Activated T-cell treated with anti-CD3 and anti-CD28 coated beads, Interleukin-2, amount 50 U/mL, for 1 hour (primary cell): Measurements from ENCODE around the gene SLC22A16.

Experiments
- DNase-seq: peaks from one replicate; pipeline ENCODE4 v3.0.0-alpha.2; 2020

SLC22A16 gene

DNA sequence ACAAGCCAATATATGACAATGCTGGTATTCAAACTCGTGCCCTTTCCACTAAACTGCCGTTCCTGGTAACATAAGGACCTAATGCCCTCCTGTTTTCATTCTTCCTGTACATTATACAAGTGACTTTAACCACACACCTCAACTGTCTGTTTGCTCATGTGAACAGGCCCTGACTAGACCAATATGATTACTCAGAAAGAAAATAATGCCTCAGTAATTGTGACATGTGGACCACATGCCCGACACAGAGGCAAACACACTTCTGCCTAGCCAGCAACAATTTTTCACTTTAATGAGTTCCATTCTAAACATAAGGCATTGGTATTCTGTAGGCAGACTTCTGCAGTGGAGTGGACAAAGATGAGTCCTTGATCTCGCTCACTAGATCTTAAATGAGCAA lies 30.0 kb downstream of the SLC22A16 start:
- DNase-seq = no peak

DNA sequence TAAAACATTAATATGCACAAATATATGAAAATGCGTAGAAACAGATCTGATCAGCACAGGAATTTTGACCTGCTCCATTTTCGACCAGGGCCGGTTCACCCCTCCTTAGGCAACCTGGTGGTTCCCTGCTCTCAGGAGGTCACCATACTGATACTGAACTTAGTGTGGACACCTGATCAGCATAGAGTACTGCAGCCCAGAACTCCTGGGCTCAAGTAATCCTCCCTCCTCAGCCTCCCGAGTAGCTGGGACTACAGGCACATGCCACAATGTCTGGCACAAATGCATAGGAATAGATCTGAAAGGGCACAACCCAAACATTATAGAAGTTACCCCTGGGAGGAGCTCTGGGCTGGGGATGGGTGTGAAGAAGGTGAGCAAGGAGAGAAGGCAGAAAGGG lies 36.4 kb downstream of the SLC22A16 start:
- no peak for DNase-seq

DNA sequence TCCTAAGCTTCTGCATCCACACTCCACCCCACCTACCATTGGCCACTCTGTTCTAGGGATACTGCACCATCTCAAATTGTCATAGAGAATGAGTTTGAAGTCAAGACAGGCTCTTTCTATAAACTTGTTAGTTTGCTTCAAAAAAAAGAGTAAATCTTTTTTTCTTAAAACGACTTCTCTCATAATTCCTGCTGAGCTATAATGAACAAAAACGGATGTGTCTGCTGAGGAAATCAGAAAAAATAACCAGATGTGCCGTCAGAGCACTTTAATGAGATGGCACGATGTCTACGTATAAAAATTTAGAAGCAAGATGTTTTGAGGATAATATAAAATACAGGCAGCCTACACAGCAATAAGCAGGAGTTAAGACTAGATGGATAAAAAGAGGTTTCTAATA lies 37.1 kb downstream of the SLC22A16 start:
- DNase-seq = no peak

DNA sequence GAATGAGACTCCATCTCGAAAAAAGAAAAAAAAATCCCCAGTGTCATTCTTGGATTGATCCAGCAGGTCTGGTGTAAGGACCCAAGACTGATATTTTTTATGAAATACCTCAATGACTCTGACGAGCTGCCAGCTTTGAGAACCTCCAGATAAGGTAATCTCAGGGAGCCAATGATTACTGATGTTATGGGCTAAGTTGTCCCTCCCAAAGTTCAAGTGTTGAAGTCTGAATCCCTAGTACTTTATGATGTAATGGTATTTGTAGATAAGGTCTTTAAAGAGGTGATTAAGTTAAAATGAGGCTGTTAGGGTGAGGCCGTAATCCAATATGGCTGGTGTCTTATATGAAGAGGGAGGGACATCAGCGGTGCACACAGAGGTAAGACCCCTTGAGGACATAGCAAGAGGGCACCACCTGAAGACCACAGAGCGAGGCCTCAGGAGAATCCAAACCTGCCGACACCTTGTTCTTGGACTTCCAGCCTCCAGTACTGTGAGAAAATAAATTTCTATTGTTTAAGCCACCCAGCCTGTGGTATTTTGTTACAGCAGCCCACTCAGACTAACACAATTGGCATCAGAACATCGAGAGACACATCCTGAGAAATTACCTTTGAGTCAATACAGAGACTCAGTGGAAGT lies 41.3 kb downstream of the SLC22A16 start:
- DNase-seq = no peak

DNA sequence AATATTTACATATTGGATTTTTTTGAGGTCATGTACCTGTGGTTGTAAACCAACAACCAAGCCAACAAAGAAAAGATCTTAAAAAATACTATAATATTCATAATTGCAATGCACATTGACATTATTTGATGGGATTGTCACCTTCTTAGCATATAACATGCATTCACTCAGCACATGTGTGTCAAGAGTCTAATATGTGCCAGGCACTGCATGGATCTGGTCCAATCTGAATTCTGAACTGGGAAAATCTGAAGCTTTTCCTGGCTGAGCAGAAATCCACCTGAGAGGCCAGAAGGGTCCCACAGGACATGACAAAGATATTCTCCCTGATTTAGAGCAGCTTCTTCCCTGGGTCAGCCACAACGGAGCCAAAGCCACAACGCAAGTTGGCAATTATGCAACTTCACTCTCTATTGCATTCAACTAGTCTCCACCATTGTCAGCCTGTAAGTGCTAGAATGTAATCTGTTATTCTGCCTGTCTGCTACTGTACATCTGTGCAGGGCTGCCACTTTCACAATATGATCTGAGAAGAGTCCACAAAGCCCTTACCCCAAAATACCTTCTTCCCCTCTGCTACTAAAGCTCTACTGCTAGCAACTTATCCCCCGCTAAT lies 44.0 kb downstream of the SLC22A16 start:
- no peak for DNase-seq

DNA sequence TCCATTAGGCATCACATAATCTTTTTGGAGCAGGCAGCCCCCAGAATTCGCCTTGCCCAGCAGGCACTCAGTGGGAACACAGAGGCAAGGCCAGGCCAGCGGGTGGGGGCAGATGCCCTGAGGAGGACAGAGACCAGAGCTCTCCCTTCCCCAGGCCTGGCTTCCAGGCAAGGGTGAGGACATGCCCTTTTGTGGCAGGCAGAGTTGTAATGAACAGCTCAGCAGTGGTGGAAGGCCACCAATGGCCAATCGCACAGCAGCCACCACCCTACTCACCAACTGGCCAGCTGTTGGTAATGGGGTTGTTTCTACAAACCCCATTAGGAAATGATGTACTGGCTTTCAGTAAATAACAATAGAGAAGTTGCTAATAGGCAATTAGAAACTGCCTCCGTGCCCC lies 45.7 kb downstream of the SLC22A16 start:
- no peak for DNase-seq

DNA sequence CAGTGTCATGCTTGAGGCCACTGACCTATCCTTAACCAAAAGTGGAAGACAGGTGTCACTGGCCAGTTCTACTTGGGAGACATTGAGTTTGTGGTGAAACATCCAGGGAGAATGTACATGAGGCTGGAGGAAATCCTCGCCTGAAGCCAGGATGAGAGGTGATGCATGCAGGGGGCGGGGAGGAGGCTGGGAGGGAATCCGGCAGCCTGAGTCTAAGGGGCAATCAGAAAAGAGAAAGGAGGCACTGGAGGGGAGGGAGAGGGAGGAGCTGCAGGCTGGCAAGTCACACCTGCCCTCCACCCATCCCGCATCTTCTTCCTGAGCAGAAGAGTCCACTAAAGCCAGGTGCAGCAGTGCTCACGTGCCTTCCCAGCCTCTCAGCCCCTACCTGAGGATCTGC lies 46.2 kb downstream of the SLC22A16 start:
- DNase-seq = no peak

DNA sequence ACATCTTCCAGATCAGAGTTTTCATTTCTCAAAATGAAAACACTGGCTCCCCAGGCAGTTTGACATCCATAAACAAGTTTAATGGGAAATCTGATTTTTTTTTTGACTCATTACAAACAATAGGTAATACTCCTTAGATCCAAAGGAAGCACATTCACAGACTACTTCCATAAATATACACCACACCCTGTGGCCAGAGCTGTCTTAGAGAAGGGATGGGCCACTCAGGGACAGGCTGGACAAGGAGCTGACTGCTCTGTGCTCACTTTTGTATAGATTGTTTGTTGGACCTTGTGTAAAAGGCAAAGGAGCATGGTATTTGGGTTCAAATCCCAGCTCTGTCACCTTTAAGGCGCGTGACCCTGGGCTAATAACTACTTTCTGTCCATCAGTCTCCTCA lies 48.3 kb downstream of the SLC22A16 start:
- no peak for DNase-seq

DNA sequence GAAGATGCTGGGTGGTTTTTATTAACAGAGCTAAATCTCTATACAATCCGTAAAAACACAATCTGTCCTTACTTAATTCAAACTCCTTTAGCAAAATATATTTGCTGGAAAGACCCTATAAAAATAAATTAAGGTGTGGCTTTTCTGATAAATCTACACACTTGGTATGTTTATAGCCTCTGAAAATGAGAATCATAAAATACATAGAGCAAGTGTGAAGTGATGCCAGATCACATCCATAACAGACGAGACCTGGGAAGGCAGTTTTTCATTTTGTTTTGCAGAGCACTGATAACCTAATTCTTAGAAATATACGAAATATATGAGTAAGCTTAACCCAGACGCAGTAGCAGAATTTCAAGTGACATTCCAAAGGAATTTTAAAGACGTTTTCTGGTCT lies 50.6 kb downstream of the SLC22A16 start:
- DNase-seq = no peak

DNA sequence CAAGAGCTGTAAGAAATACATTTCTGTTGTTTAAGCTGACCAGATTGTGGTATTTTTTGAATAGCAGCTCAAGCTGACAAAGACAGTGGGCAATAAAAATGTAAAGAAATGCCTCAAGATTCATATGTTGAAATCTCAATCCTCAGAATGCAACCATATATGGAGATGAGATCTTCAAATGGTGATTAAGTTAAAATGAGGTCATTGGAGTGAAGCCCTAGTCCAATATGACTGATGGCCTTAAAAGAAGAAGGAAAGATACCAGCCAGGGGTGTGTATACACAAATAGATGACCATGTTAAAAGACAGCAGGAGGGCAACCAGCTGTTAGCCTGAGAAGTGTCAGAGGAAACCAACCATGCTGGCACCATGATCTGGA lies 54.0 kb downstream of the SLC22A16 start:
- DNase-seq = no peak

DNA sequence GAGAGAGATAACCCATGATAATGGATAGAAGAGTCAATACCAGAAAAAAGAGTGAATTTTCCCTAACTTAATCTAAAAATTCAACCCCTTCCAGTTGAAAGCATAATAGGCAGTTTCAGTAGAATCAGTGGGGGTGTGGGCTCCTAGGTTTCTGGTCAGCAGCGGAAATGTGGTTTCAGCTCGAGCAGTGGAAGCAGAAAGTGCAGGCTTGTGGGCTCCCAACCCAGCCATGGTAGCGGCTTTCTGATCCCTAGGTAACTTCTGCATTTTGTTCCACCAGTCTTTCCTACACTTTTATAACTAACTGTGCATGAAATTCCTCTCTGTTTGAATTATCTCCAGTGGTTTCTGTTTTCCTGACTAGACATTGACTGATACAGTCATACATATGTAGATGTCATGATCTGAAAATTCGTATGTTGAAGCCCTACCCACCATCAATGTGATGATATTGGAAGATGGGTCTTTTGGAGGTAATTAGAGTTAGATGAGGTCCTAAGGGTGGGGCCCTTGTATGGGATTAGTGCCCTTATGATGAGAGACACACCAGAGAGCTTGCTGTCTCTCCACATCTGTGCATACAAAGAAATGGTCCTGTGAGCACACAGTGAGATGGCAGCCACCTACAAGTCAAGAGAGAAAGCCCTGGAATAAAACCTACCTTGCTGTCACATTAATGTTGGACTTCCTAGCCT lies 54.5 kb downstream of the SLC22A16 start:
- no peak for DNase-seq

DNA sequence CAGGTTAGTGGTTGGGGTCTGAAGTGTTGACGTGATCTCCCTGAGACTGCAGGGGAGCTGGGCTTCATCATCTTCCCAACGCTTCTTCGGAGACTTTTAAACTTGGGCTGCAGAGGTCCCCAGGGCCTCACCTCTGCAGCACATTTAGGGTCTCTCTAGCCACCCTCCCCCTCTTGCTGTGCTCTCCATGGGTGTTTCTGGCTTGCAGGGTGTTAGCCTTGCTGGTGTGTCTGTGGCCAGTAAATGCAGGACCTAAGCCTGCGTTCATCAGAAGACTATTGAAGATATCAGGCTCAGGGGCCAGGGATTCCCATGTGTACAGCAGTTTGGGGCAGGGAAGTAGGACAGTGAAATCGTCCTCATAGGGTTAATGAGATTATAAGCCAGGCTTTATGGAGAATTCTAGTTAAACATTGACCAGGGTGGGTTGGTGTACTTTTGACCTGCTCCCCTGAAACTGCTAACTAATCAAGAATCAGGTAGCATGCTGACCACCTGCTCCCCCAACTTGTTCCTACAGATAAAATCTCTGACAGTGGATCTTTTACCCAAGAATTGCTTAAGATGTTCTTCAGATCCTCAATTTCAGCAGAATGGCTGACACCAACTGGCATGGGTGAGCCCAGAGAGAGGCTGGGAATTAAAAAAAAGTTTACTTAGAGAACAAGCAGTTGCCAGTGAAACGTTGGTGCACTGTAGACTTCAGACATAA lies 57.2 kb downstream of the SLC22A16 start:
- DNase-seq = no peak

DNA sequence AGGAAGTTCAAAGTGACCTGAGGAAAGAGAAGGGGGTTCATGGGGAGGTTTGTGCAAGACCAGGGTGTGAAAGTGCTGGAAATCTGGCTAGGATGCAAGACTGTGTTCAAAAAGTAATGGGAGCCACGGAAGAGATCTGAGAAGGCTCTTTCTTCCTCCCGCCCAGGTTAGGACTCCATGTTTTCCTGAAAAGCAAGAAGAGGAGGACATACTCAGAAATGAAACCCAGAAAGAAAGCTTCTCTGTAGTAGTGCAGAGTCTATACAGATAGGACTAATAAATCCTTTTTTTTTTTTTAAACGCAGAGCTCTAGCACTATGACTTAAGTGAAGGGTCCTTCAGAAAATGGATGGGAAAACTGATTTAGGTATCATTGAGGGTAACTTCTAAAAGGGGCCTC lies 57.8 kb downstream of the SLC22A16 start:
- DNase-seq = no peak

DNA sequence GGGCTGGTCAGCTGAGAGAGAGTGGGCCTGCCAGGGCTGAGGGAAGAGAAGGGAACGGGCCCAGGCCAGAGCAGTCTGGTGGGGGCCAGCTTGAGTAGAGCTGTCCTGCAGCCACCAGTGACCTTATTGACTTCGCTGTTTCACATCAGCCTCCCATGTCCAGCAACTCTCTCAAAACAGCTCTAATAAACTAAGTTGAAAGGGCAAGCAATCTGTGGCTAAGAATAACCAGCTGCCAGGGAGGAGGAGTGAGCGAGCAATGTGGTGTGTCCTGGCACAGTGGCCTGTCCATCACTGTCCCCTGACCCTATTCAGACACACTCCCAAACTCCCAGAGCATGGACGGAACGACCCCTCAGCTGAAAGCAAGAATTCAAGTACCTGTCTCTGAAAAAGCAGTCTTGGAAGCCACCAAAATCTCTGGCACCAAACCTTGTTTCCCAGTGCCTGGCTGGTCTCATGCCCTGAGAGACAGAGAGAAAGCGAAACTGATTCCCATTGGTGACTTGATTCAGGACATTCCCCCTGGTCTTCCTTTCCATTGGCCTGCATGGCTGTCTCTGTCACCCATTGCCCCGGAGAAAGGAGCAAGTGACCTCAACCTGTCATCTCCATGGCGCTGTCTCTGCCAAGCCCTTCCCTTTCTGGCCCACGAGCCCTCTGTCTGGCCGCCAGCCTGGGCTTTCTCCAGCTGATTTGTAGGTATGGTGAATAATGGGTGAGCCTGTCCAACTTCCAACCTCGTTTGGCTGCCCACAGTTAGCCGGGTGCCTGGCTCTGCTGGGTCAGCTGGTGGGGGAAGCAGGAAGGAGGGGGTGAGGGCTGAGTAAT lies 61.1 kb downstream of the SLC22A16 start, which contains the start of gene DDO:
DDO (minus strand) TSS at position 490 of the 831 bp plus-strand sequence. CDS start 2,113 bp downstream, outside the sequence.
- no peak for DNase-seq

DNA sequence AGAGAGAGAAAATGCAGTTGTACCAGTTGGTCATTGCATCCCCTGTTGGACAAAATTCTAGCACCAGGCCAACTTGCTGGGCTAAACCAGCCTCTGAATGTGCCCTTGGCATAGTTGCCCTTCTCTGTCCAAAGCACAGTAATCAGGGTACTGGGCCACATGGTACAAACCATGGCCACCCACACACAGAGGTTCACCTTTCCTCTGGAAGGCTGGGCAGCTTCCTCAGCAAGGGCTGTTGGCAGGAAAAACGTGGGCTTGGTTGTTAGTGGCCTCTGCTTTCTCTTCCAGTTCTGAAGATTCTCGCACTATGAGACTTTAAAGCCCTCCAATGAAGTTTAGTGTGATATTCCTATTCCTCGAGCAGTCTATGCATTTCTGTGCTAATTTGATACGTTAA lies 61.7 kb downstream of the SLC22A16 start:
- no peak for DNase-seq

DNA sequence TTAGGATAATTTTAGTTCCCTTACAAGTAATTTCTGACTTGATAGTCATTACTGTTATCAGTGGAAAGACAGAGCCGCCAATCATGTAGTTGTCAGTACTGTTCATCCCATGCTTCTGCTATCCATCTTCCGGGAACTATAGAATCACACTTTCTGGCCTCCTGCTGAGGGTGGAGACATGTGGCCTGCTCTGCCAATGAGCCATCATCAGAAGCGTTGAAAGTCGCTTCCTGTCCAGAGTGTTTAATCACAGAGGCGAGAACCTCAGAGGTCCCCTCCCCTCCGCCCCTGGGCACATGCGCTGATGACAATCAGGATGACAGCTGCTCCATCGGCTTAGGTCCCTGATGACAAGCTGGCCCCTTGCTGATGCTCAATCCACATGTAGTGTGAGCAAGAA lies 64.1 kb downstream of the SLC22A16 start:
- no peak for DNase-seq

DNA sequence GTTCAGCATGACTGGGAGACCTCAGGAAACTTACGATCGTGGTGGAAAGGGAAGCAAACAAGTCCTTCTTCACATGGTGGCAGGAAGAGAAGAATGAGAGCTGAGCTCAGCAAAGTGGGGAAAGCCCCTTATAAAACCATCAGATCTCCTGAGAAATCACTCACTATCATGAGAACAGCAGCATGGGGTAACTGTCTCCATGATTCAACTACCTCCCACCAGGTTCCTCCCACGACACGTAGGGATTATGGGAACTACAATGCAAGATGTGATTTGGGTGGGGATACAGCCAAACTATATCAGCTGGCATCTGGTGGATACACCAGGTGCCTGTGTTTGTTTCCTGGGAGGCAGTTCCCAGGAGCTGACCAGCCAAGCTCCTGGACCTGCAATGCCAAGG lies 65.9 kb downstream of the SLC22A16 start:
- DNase-seq = no peak

DNA sequence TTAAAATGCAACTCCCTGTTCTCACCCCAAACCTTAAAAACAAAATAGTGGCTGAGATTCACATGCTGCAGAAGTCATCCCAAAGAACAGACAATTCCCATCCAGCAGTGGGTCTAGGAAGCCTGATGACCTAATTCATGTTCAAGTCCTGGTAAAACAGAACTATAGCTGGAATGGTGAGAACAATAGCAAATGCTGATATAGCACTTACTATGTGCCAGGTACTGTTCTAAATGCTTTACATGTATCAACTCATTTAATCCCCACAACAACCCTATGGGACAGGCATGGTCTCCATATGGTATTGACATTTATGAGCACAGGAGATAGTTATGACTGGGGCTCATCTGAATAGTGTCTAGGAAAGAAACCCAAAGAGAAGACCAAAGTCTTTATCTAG lies 66.6 kb downstream of the SLC22A16 start:
- DNase-seq = no peak

DNA sequence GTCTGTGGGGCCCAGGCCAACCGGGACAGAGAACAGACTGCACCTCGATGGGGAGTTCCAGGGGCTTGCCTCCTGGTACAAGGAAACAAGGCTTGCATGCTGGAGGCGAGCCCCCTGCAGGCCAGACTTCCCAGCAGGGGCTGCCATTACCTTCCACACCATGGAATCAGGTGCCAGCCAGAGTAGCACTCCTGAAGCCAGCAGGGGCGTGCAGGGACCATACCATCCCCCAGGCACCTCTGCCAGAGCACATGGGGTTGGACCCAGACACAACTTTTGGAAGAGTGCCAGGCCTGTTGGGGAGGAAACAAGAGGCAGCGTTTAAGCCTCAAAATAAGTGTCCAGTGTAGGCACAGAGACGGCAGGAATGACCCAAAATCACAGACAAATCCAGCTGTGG lies 67.5 kb downstream of the SLC22A16 start:
- no peak for DNase-seq

DNA sequence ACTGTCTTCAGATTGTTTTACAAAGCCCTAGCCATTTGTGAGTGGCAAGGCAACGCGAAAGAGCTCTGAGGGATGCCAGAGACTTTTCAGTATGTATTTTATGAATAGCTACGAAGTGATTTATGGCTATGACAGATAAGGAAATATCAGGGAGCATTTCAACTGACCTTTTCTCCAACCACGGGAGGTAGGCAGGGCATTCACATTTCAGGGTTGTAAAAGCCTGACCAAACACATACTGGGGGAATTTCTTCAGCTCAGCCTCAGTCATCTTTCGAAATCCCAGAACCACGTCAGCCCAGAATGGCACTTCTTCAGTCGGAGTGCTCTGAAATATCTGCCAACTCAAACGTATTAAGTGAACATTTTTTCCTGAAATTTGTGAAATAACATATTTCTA lies 71.8 kb downstream of the SLC22A16 start:
- DNase-seq = no peak

DNA sequence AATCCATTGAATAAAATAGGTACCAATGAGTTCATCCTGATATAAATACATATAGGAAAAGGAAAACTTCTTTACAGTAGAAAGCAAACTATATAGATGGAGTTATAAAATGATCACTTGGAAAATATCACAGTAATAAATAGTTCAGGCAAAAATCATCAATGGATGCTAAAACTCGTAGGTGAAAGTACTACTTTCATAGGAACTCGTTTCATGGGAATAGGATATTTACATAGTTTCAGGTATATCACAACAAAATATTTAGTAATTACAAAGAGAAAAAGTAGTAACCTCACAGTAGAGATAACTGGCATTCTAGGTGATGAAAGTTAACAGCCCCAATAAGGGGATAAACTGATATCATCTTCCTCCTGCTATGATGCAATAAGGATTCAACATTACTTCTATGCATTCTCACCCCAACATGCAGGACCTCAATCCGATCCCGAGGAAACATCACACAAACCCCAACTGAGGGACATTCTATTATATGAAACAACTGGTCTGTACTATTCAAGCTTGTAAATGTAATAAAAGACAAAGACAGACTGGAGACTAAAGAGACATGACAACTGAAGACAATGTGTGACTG lies 74.7 kb downstream of the SLC22A16 start:
- no peak for DNase-seq

DNA sequence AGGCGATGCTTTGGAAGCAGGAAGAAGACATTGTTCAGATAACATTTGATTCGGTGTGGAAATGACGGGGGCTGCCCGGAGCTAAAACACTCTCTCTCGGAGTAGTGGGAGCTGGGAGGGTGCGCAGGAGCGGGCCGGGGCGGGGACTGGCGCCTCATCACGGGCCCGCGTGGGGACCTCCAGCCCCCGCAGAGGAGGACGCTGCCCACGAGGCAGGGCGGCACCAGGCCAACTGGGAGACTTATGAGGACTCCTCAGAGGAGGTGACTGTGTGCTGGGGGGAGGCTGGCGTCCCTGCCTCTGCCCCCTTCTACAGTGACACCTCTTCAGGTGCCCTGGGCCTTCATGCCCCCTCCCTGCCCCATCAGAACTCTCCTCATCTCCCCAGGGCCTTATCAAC lies 76.2 kb downstream of the SLC22A16 start:
- DNase-seq = no peak
